ENCODE measurements around the gene KHDRBS2. TPM values are rescaled to one million over a fixed set of nuclear protein-coding genes. Genes with fewer than 3 reads are reported as not detected.

KHDRBS2 gene
- total RNA-seq, 1 experiment from 2014 or later = 2.7 TPM

GRCh38 chr6:62059901-62060300 lies 226.1 kb downstream of the KHDRBS2 start:
- Histone ChIP-seq H2AK5ac (ENCODE audit: insufficient read length, low read length) (no peak overlapping the region), H3K4me2 (ENCODE audit: insufficient read depth, insufficient read length, low read length) (no peak overlapping the region), H3K27ac (ENCODE audit: insufficient read length, low read depth, low read length) (no peak overlapping the region), H4K20me1 (ENCODE audit: control insufficient read depth, insufficient read depth, insufficient read length) (no peaks in the 10 kb centered on the region), H2AFZ (ENCODE audit: low read length) (no peak overlapping the region), H3K23me2 (ENCODE audit: insufficient read length, low read depth, low read length, poor library complexity, severe bottlenecking) (no peaks in the 10 kb centered on the region), H3K23ac (ENCODE audit: insufficient read length, low read depth, low read length) (no peak overlapping the region), H3K56ac (ENCODE audit: insufficient read length, low read depth, low read length) (no peak overlapping the region), H4K91ac (ENCODE audit: insufficient read length, low read depth, low read length) (no peak overlapping the region), H2BK12ac (ENCODE audit: insufficient read length, low read depth, low read length) (no peak overlapping the region), H3K14ac (ENCODE audit: insufficient read depth, low read length) (no peak overlapping the region), H3K4me1 (ENCODE audit: insufficient read depth, low read length) (no peaks in the 10 kb centered on the region), H4K5ac (ENCODE audit: insufficient read length, low read depth, low read length) (no peak overlapping the region), H3K9me3 (ENCODE audit: control insufficient read depth, low read depth, low read length) (no peaks in the 10 kb centered on the region), H3K4ac (ENCODE audit: low read depth, low read length) (no peak overlapping the region), H2BK20ac (ENCODE audit: low read depth, low read length, poor library complexity, severe bottlenecking) (no peak overlapping the region), H2BK120ac (ENCODE audit: low read depth, low read length, poor library complexity, severe bottlenecking) (no peak overlapping the region), H2BK15ac (ENCODE audit: low read depth, low read length) (no peak overlapping the region), H3K9ac (ENCODE audit: extremely low read depth, insufficient read length, low read length) (no peak overlapping the region), H3K27me3 (ENCODE audit: insufficient read depth, low read length) (no peaks in the 10 kb centered on the region), H4K8ac (replicated peaks; ENCODE audit: insufficient read length, low read depth, low read length) (no peak overlapping the region), H2BK5ac (ENCODE audit: insufficient read length, low read length) (no peak overlapping the region), H3K79me1 (ENCODE audit: insufficient read depth, low read depth, low read length, poor library complexity, severe bottlenecking) (no peaks in the 10 kb centered on the region), H3K79me2 (ENCODE audit: insufficient read depth, low read length) (no peaks in the 10 kb centered on the region), H3K18ac (ENCODE audit: insufficient read length, low read depth, low read length) (no peak overlapping the region), H3T11ph (ENCODE audit: low read length) (no peak overlapping the region)
- no CpG with 5 or more reads among the region's 3 CpGs for WGBS (ENCODE audit: extremely low coverage, insufficient read length, low lambda C conversion rate)
- H3K9me3 Mint-ChIP-seq = peaks cover 0 to 2% of the 10 kb centered on the region in 2 experiments; a peak in 4 of 5 replicates
- TF ChIP-seq, protein P1, sequence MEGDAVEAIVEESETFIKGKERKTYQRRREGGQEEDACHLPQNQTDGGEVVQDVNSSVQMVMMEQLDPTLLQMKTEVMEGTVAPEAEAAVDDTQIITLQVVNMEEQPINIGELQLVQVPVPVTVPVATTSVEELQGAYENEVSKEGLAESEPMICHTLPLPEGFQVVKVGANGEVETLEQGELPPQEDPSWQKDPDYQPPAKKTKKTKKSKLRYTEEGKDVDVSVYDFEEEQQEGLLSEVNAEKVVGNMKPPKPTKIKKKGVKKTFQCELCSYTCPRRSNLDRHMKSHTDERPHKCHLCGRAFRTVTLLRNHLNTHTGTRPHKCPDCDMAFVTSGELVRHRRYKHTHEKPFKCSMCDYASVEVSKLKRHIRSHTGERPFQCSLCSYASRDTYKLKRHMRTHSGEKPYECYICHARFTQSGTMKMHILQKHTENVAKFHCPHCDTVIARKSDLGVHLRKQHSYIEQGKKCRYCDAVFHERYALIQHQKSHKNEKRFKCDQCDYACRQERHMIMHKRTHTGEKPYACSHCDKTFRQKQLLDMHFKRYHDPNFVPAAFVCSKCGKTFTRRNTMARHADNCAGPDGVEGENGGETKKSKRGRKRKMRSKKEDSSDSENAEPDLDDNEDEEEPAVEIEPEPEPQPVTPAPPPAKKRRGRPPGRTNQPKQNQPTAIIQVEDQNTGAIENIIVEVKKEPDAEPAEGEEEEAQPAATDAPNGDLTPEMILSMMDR (conservative IDR thresholded peaks at IDR 0.05) = no peak
- no peak overlapping the region for H3K4me3 Mint-ChIP-seq
- H3K27me3 Mint-ChIP-seq (ENCODE audit: low read depth) = no peaks in the 10 kb centered on the region
- no peak for DNase-seq
- H3K27ac Mint-ChIP-seq = peak overlapping the region in 1 of 3 experiments; percentile 64; a peak in 2 of 7 replicates
- peaks cover 6% of the 10 kb centered on the region in 2 experiments for H3K4me1 Mint-ChIP-seq
- H3K36me3 Mint-ChIP-seq (ENCODE audit: insufficient read depth in 1 of 3, low read depth in 3 of 3) = peaks cover 0 to 3% (median 3%) of the 10 kb centered on the region in 3 experiments; a peak in 1 of 7 replicates

Measured in H9 (cell line).